Brain microvascular endothelial cell (primary cell): ENCODE results near the gene TRPV2.
"Not testable (repeated sequence)": the region's sequence is repeated elsewhere in the genome, so short reads cannot be mapped to it uniquely, and the experiment has no call there.

ENCODE experiments used
- DNase-seq: peaks from one replicate; pipeline ENCODE4 v3.0.0-alpha.2; 2020
- H3K27ac ChIP-seq: fragments of 250-450 bp; sonication (Bioruptor Pico); 2 replicates; pipeline ENCODE4 v1.5.1; 2020; ENCODE audit warnings: mild to moderate bottlenecking, moderate library complexity
- H3K27me3 ChIP-seq: fragments of 250-450 bp; sonication (Bioruptor Pico); replicated peaks from 2 replicates; pipeline ENCODE4 v1.5.1; 2020; ENCODE audit warnings: mild to moderate bottlenecking
- H3K36me3 ChIP-seq: fragments of 250-450 bp; sonication (Bioruptor Pico); replicated peaks from 2 replicates; pipeline ENCODE4 v1.5.1; 2020; ENCODE audit warnings: mild to moderate bottlenecking
- H3K4me3 ChIP-seq: 2 replicates; pipeline ENCODE4 v1.5.1; 2011; ENCODE audit warnings: low read depth, mild to moderate bottlenecking, control low read depth, low read length, moderate library complexity
- CTCF ChIP-seq: IDR thresholded peaks from 2 replicates; pipeline ENCODE4 v1.5.1; 2011; ENCODE audit warnings: low read depth, mild to moderate bottlenecking, moderate library complexity, low read length, control low read depth, inconsistent platforms; ENCODE audit errors: missing control alignments
- in situ Hi-C: cut with HindIII; loops from 2 replicates; pipeline ENCODE4 v1.10.0; 2017; ENCODE audit warnings: low sequenced_read_pairs, low pct_ligation_motif_present

The TRPV2 gene

DNA sequence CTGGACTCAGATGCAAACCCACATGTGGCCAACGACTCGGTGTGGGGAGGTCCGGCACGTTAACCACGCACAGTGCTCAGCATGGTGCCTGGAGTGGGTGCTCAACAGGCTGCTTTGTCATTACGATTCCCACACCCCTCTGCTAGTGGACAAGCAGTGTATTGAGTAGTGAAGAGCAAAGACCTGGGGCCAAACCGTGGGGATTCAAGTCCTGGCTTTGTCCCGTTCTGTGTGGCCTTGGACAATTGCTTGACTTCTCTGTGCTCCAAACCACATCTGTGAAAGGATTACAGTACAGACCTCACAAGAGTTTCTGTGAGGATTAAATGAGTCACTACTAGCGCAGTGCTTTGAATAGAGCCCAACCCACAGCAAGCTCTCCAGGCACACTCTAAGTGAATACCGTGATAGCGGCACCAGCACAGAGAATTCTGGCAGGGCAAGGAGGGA, 33.8 kb downstream of the TRPV2 start:
- TF ChIP-seq CTCF, result no peak
- DNase-seq, result peak; percentile 40
- in situ Hi-C loops, result no loop called here
- H3K4me3 ChIP-seq, result no peak overlapping the region
- H3K27ac ChIP-seq, result no peak overlapping the region
- no peaks in the 10 kb centered on the region for H3K27me3 ChIP-seq
- peaks cover 27% of the 10 kb centered on the region for H3K36me3 ChIP-seq

- H3K36me3 ChIP-seq, result peaks cover 23% of the 10 kb centered on the region
- in situ Hi-C loops, result no loop called here
- DNase-seq, result no peak
- H3K4me3 ChIP-seq, result no peak overlapping the region
- H3K27ac ChIP-seq, result no peak overlapping the region
- no peaks in the 10 kb centered on the region for H3K27me3 ChIP-seq
- no peak for TF ChIP-seq CTCF
Measured at GRCh38 chr17:16450028-16450427, 34.7 kb downstream of the TRPV2 start.

- H3K27ac ChIP-seq, in situ Hi-C loops, DNase-seq, H3K4me3 ChIP-seq, H3K27me3 ChIP-seq: not testable (repeated sequence)
- peaks cover 10% of the 10 kb centered on the region for H3K36me3 ChIP-seq
Measured at GRCh38 chr17:16452268-16452667, 36.9 kb downstream of the TRPV2 start.

DNA sequence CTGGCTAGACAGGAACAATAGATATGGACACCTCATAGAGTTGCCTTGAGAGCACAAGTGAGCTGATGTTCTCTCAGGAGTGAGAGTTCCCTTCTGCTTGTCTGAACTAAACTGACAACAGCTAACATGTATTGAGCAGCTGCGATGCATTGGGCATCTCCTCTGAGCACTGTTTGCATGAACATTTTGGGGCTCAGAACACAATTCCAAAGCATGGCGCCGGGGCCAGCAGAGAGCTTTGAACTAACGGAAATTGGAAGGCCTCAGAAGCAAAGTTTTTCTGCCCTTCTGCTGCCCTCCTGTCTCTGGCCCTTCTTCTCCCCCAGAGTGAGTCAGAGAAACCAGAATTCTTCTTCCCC, 38.1 kb downstream of the TRPV2 start:
- in situ Hi-C loops, result no loop called here
- Histone ChIP-seq H3K4me3 (no peak overlapping the region), H3K36me3 (peaks cover 5% of the 10 kb centered on the region), H3K27ac (peak overlapping the region; percentile 23), H3K27me3 (no peaks in the 10 kb centered on the region)
- no peak for TF ChIP-seq CTCF
- DNase-seq, result no peak

GRCh38 chr17:16455997-16456741, 40.8 kb downstream of the TRPV2 start:
- H3K27me3 ChIP-seq, result no peaks in the 10 kb centered on the region
- in situ Hi-C loops, result no loop called here
- no peak for DNase-seq
- H3K4me3 ChIP-seq, result no peak overlapping the region
- H3K36me3 ChIP-seq, result no peaks in the 10 kb centered on the region
- TF ChIP-seq CTCF, result no peak
- H3K27ac ChIP-seq, result no peak overlapping the region

GRCh38 chr17:16456742-16457316, 41.5 kb downstream of the TRPV2 start:
- in situ Hi-C loops, result no loop called here
- DNase-seq, result no peak
- no peaks in the 10 kb centered on the region for H3K27me3 ChIP-seq
- no peak overlapping the region for H3K27ac ChIP-seq
- no peak for TF ChIP-seq CTCF
- H3K4me3 ChIP-seq, result no peak overlapping the region
- no peaks in the 10 kb centered on the region for H3K36me3 ChIP-seq
